SW 1271 (cell line): ENCODE data around the gene AMBRA1.

Experiments
- DNase-seq, 2 experiments: peaks; one replicate each; lab custom pipeline; 2025; lab: John Stamatoyannopoulos, UW

Gene AMBRA1

DNA sequence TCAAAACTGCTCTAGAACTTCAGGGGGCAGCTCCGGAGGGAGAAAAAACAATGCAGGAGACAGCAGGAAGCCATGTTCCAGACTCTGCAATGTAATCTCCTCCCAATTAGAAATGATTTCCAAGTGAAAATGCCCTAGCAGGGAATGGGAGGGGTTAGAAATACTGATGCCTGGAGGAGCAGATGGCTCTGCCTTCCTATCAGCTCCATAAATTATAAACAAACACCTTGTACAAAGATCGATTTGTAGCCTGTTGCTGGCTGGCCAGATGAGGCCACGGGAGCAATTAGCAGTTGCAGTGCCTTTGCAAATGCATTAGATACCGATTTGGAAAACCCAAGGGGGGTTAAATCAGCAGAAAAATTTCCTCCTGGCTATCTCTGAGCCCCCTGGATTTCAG, 155.6 kb downstream of the AMBRA1 start:
- DNase-seq, result no peak

DNA sequence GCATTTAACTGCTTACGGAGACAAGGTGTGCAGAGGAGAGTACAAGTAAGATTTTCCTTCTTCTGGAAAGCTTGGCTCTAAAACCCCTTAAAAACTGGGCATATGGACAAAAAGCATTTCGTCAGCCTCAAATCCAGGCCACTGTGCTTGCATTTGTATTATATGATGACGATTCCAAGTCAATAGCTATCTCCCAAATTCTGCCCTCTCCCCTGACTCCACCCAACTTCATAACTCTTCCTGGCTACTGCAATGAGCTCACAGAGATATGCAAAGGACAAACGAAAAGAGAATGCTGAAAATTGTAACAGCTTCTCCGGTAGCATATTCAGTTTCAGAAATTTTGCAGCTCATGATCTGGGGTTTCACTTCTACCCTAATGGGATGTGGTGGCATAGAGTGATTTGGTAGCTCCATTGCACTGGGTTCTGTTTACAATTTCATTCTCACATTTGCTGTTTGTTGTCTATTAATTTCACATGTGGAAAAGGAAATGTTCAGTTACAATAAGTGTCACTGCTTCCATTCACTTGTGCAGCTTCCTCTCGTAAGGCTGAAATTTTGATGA, 156.6 kb downstream of the AMBRA1 start:
- DNase-seq, result no peak

DNA sequence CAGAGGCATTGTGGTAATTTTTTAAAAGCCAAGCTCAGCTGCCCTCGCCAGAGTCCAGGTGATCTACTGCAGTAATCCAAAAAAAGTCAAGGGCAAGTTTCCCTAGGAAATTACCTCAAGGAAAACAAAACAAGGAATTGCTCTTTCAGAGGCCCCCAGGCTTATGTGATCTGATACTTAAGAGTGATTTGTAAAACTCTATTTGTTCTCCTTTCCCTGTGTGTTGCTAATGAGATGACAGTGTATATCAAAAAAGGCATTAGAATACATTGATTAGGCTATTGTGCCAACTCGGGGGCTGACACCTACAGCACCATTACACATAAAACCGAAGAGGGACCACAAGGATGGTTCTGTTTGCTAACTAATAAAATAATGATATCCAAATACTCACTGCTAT, 157.7 kb downstream of the AMBRA1 start:
- DNase-seq, result no peak

DNA sequence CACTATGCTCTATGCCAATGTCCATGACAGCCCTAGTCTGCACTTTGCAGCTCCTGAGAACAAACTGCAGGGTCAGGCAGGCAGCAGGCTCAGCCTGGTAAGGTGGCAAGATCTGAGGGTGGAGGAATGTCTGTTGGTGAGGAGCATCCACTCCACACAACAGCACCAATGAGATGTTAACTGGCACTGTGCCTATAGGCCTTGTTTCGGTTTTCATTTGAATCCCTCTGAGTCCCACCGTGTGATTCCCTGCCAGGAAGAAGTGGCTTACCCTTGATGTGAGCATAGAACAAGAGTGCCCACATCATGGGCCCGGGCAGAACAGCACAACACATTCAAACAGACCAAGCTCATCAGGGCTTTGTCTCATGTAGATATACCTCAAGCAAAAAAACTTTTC, 158.1 kb downstream of the AMBRA1 start:
- no peak for DNase-seq

DNA sequence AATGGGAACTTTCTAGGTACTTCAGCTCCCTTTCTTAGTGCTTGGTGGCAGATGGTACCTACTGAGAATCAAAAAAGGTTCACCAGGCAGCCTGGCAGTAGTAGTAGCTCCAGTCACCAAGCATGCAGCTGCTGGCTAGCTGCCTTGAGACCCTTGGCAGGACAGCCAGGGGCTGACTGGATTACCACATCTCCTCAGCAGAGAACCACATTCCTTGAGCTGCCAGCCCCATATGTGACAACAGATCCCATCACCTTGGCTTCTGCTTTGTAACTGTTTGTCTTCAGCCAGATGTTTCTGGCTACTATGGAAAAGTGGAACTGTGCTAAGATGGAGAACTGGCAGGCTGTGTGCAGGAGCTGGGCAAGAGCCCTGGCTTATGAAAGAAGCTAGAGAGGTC, 162.6 kb downstream of the AMBRA1 start:
- no peak for DNase-seq

DNA sequence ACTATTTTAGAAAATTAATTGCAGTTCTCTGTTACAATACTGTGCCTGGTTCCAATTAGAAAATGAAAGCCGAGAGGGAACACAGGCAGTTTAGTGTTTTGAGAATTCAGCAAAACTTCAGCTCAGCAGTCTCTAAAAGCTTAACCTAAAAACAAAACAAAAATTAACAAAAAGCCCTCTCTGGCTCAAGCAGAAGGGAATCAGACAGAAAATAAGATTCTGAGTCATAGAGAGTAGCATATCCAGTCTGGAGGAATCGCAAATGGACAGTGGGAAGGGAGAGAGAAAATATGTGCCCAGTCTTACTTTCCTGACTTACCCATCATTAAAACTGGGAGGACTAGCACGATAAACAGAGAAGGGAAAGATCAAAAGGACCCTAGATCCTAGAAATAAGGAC, 164.1 kb downstream of the AMBRA1 start:
- no peak for DNase-seq

DNA sequence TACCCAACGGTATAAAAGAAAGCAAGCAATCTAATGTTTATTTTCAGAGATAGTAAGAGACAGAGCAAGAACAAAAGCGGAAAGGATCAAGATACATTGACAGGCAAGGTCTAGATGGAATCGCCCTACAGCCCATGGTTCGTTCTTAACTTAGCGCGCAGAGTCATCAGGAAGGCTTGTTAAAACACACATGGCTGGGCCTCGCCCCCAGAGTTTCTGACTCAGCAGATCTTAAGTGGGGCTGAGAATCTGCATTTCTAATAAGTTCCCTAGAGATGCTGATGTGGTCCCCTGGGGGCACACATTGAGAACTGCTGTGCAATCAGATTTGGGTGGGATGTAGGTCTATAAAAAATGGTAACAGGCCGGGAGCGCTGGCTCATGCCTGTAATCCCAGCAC, 166.5 kb downstream of the AMBRA1 start:
- DNase-seq, result no peak

DNA sequence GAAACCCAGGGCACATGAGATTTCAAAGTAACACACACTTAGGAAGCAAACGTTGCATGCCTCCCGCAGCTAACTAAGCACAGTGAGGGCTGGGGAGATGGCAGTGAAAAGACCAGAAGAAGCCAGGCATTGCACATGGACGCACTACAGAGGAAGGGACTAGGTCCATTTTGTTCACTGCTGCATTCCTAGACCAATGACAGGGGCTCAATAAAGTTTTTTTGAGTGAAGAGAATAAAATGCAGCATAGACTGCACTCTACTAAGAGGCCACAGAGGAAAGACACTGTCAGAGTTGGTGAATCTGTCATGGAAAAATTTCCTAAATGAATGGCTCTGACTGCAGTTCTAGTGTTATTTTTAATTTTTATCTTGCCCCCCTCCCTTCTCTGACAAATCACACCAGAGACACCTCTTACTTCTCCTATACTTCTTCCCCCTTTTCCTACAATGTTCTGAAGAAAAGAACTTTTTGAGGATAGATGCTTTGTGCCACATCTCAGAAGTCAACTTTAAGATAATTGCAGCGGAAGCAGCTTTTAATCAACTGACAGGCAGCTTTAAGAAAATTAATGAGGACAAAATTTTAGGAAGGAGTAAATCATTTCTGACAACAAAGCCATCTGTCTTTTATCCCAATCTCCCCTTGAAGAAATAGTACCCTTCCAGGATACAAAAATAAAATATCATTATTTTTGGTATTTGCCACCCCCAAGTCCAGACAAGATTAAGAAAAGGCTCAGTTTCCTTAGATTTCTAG, 167.4 kb downstream of the AMBRA1 start:
- DNase-seq, result no peak

DNA sequence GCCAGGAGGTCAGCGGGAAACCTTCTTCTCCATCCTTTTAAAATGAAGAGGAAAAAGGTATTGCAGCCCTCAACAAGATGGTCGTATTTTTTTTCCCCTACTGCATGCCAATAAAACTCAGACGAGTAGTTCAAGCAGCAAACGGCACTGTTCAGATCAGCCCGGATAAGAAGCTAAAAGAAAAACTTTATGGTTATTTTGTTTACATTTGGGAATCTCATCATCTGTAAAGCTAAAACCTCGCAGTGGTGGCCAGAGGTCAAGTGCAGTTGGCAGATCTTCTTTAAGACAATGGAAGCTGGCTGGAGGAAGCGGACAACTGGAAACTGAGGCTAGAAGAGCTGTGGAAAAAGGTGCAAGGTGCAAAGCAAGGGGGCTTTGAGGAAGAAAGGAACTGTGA, 171.2 kb downstream of the AMBRA1 start:
- DNase-seq, result no peak

DNA sequence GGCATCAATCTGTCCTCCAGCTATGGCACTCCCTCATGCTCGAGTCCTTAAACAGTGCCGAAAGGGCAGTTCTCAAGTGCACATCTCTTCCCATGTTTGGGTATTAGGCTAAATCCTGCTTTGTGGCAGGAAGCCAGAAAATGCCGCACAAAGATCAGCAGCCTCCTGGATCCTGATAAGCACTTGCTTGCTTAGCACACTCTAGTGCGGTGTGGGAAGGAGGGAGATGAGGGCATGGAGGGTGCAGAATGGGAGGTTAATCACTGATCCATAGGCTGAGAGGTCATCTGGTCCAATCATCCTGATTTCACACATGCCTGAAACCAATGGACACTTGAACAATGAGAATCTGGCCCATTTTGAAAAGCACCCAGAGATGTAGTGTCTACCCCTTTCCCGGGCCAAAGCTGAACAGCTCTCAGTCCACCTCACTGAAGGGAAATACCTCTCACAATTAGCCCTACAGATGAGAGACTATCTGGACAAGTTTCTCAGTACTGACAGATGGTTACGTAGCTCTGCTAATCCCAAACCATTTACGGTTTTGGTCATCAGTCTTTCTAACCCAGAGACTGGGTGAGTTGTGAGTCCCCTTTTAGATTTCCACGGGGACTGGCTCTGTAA, 172.5 kb downstream of the AMBRA1 start:
- DNase-seq, result no peak

DNA sequence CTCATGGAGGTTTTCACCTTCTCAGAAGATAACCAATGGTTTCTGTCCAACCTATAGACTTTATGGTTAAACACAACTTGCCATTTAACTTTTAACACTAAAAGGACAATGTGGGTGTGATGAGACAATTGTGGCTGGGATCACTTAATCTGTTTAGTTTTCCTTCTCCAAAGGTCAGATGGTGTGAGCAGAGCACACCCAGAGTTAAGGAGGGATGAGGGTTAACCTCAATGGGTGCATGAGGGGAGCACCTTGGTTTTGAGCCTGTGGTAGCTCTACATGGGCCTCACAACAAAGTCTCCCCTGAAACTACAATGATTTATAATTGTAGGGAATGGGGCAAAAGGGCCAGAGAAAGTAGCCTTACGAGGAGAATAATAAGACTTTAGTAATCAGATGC, 173.3 kb downstream of the AMBRA1 start:
- DNase-seq, result no peak

DNA sequence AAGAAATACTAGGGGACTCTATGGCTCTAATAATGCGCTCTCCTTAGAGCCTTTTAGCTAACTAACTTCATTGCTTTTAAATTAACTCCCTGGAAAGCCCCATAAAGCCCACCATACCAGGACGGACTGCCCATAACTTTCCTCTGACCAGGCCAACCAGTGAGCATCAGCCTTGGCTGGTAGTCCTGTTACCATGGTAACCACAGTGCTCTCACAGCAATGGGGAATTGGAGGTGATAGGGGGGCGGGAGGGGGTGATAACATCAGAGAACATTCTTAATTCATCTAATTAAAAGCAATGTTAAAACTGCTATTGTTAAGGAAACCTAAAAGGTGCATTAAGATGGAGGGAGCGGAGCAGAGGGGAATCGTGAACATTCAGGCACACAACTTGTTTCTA, 175.1 kb downstream of the AMBRA1 start:
- no peak for DNase-seq

DNA sequence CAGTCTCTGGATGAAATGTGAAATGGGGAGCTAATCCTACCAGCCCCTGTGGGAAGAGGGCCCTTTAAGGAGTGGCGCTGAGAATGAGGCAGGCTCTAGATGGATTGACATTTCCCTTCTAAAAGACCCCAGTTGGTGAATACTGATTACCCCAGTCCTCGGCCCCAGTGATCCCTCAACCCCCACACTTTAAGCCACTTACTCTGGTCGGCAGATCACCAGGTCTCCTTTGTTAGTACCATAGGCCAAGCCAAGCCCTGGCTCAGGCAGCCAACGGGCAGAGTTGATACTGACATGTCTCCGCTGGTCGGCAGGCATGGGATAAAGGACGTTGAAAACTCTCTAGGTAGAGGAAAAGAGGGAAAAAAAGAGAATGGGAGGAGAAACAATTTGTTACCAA, 176.1 kb downstream of the AMBRA1 start:
- no peak for DNase-seq

DNA sequence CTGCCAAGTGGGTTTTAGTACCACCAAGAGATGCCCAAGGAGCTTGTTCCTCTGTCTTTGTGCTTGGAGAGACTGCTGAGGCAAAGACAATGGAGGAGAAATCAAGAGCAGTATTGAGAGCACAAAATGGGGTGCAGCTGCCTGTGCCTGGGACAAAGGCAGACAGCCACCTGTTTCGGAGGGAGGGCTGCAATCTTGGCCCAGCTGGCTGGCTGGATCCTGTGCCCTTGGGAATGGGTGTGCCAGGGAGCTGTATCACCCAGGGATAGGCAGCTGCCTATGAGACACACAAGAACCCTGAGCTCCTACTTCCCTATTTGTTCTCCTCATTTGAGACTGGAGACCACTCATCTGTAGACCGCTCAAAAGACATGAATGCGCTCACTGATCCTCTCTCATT, 178.9 kb downstream of the AMBRA1 start:
- no peak for DNase-seq

DNA sequence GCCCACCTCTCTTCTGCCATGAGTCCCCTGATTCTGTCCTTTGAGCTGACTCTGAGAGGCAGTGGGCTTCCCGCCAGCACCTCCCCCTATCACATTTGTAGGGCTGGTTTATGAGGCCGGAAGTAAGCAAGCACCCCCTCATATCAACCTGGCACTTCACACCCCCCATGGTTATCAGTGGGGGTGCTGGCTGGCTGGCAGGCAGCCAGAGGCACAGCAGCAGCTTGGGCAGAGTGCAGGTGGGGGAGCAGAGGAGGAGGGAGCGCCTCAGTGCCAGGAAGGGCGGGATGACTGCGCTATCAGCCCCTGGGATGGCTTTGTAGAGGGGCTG, 179.4 kb downstream of the AMBRA1 start:
- no peak for DNase-seq

DNA sequence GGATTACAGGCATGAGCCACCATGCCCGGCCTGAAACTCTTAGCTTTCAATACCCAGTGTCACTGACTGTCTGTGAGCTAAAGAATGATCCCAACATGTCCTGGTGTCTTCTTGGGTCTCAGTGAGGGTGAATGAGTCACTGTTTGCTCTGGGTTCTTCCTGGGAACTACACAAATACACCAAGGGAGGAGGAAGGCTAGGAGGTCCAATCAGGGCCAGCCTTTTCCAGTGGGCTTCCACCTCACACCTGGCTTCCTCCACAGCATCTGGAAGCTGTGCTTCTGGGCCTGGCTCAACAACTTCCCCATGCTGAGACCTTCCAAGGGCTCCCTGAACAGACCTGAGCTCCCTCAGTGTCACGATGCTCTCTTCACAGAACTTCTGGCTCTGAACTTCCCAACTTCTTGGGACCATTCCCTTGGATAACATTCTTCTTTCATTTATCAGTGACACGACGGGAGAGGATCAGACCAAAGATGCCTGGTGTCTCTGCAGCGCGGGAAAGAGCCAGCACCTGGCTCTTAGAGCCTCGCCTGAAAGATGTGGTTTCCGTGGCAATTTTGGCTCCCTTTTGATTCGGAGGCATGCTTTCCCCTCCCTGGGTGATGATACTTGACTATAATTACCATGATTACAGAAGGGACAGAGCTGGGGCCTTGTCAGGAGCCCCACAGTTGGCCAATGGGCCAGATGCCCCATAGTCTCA, 179.9 kb downstream of the AMBRA1 start:
- no peak for DNase-seq

DNA sequence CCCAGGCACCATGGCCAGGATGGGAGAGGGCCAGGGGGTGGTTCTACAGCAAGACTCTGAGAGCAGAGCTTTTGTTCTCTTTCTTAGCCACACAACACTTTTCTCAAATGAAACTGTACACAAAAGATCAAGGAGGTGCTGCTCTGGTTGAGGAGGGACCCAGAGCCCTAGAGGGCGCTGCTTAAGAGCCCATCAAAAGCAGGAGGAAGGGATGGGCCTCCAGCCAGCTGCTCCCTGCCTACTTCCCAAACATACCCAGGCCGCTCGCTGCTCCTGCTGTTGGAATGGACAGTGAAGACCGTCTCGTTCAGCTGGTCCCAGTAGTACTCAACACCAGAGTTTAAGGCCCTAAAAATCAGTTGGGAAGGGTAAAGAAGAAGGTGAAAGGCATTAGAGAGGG, 183.8 kb downstream of the AMBRA1 start:
- no peak for DNase-seq

DNA sequence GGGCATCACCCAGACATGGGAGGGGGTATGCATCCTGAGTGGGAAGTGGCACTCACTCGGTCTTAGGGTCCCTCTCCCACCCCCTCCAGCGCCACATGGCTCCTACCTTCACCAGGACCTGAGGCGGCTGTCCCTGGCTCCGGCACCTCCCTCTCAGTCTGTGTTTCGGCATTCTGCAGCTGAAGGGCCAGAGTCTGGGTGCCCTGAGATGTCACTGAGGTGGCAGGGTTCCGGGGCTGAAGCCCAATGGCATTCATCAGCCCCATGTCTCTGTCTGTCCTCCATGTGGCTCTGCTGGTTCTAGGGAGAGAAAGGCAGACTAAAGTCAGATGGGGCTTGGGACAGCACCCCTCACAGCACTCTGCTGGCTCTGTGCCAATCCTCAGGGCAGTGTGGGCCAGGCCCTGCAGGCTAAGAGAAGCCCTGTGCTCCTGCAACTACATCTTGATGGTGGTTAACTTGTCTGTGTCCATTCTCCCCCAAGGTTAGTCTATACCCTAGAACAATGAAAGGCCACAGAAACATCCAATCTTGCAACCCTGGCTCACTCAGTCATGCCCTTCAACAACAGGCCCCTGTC, 185.3 kb downstream of the AMBRA1 start:
- no peak for DNase-seq

DNA sequence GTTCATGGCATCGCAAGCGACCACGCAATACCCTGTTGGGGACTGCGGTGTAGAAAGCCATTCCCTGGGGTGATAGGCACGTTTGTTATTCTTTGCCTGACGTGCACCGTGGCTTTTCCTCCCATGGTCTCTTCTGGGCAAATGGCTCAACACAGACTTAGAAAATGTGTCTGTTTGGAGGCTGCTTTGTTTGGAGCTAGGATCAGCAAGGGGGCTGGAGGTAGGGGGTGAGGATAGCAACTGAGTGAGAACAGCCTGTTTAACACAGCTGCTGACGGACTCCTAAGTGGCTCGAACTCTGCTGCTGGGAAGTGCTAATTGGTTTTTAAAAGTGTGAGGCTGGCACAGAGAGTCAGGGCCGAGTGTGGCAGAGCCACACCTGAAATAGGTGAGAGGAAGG, 186.2 kb downstream of the AMBRA1 start:
- DNase-seq, result no peak

DNA sequence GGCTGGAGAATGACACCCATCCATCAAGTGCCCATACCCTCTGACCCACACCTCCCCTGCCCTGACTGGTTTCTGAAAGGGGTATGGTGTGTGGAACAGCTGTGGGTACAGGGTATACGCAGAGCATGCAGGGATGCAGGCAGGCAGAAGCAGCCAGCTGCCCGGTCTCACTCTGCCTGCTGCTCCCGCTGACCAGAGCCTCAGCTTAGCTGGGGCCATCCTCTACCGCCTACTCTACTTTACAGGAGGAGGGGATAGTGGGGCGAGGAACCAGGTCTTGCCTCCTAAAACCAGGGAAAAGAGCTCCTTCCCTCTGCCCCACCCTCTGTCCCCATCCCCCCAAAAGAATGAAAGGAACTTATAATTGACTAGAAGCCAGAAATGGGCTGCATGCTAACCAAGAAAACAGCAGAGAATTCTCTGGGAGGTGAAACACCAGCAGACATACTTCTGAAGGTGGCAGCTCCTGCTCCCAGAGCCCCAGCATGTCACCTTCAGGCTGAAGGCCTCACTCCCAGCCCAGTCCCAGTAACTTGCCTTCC, 189.3 kb downstream of the AMBRA1 start:
- DNase-seq, result no peak

DNA sequence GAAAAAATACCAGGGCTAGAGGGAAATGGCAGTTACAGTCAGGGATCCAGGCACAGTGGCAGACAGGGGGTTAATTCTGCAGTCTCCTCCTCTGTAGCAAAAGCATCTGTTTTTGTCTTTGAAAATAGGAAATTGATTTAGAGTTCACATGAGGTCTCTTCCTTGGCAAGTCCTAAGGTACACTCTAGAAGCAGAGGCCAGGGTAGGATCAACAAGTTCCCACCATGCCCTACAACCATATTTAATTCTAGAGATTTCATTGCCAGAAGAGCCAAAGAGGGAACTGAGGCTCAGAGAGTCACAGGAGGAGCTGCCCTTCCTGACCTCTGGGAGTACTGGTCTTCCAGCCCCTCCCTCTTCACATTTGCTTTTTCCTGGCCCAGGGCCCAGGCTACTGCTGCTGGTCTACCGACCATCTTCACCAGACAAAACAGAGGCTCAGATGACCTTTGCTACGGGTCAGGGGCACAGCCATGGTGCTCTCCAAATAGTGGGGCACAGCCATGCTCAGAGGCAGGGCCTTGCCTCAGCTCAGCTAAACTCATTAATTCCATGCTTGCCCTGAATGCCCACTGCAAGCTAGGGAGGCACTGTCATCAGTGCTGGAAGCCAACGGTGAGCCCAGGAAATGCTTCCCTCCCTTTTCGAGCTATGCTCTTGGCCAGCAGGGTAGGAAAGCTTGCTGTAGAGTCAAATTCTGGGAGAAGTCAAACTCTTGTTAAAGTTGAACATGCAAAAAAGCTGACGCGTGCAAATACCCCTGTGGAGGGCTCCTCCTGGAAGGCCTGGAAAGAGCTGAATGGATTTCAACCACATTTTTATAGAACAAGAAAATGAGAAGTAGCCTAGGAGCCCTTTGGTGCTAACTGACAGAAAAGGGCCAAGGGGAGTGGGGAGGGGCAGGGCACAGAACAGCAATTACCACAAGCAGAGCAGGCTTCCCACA, 190.6 kb downstream of the AMBRA1 start:
- DNase-seq, result no peak
